ENCODE measurements around the gene GJA3. TPM values are rescaled to one million over a fixed set of nuclear protein-coding genes. Genes with fewer than 3 reads are reported as not detected.

Gene GJA3
- total RNA-seq, 2 donors from 2014 or later: 0.59 to 5.2 TPM

DNA sequence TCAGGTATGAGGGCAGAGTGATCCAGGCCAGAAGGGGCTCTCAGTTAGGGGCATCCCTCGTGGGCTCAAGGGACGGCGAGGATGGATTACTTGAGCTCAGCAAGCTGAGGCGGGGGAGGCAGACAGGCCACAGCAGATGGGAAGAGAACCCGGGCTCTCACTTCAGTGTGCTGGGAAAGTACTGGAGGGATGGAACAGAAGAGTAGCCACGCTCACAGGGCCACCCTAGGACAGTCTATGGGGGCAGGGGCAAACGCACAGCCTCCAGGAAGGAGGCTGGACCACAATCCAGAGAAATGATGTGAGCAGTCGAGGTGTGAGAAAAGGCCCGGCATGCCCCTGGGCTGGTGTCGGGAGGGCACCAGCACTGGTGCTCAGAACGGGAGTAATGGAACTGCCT lies 9.2 kb downstream of the GJA3 start:
- TF ChIP-seq POLR2AphosphoS5 (IDR thresholded peaks at IDR 0.05) (no peak), POLR2A (IDR thresholded peaks at IDR 0.05) (no peak)
- TF ChIP-seq, protein P1, sequence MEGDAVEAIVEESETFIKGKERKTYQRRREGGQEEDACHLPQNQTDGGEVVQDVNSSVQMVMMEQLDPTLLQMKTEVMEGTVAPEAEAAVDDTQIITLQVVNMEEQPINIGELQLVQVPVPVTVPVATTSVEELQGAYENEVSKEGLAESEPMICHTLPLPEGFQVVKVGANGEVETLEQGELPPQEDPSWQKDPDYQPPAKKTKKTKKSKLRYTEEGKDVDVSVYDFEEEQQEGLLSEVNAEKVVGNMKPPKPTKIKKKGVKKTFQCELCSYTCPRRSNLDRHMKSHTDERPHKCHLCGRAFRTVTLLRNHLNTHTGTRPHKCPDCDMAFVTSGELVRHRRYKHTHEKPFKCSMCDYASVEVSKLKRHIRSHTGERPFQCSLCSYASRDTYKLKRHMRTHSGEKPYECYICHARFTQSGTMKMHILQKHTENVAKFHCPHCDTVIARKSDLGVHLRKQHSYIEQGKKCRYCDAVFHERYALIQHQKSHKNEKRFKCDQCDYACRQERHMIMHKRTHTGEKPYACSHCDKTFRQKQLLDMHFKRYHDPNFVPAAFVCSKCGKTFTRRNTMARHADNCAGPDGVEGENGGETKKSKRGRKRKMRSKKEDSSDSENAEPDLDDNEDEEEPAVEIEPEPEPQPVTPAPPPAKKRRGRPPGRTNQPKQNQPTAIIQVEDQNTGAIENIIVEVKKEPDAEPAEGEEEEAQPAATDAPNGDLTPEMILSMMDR (IDR thresholded peaks at IDR 0.05): no peak
- intact Hi-C loops (cut with DNase I): no loop called here

DNA sequence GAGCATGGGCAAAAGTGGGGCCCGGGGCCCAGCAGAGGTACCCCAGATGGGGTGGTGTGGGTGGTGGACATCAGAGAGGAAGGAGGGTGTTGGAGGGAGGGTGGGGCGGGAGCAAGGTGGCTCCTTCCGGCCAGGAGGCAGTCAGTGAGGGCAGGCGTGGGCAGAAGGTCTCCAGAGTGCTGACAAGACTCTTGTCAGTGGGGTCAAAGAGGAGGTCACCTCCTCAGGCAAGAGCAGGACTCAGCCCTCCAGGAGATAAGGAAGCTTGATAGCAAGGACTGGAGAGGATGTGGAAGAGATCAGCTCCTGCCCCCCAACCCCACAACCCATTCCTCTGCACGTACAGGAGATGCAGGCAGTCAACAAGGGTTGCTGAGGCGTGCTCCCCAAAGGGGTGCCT lies 9.8 kb downstream of the GJA3 start:
- no peak overlapping the region for H3K27ac ChIP-seq
- no peaks in the 10 kb centered on the region for H3K4me1 ChIP-seq (replicated peaks)
- H3K36me3 ChIP-seq: no peaks in the 10 kb centered on the region
- no peak for DNase-seq (ENCODE audit: low spot score)
- H3K4me3 ChIP-seq: no peak overlapping the region
- intact Hi-C loops (cut with DNase I): no loop called here
- 68% methylated on average over 6 of the region's 6 CpGs for WGBS
- H3K9me3 ChIP-seq: no peaks in the 10 kb centered on the region
- TF ChIP-seq, protein P1 (IDR thresholded peaks at IDR 0.05): no peak
- TF ChIP-seq POLR2AphosphoS5 (IDR thresholded peaks at IDR 0.05): no peak
- no peak for TF ChIP-seq POLR2A (IDR thresholded peaks at IDR 0.05)
- H3K27me3 ChIP-seq (replicated peaks; ENCODE audit: insufficient read depth): no peaks in the 10 kb centered on the region

More for the DNA sequence above, 9.2 kb downstream of the GJA3 start:
- Histone ChIP-seq H3K36me3 (no peaks in the 10 kb centered on the region), H3K9me3 (no peaks in the 10 kb centered on the region), H3K4me1 (replicated peaks) (no peaks in the 10 kb centered on the region), H3K27ac (no peak overlapping the region), H3K27me3 (replicated peaks; ENCODE audit: insufficient read depth) (no peaks in the 10 kb centered on the region), H3K4me3 (no peak overlapping the region)
- DNase-seq (ENCODE audit: low spot score): no peak
- WGBS: 89% methylated on average over 11 of the region's 11 CpGs

DNA sequence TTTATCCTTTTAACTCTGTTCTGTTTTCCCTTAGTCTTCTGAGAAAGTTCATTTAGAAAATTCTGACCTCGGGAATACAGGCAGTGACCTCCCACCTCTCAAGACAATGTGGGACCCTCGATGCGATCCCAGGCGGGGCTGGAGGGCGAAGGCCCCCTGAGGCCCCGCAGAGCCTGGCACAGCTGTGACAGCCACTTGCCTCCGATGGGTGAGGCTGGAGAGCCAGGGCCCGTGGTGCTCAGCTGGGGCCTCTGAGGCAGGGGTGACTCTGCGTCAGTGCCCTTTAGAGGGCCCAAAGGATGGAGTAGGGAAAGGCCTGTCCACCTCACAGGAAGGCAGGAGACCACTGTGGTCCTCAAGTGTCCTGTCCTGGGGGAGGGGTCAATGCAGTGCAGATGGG lies 10.3 kb downstream of the GJA3 start:
- no peaks in the 10 kb centered on the region for H3K27me3 ChIP-seq (replicated peaks; ENCODE audit: insufficient read depth)

DNA sequence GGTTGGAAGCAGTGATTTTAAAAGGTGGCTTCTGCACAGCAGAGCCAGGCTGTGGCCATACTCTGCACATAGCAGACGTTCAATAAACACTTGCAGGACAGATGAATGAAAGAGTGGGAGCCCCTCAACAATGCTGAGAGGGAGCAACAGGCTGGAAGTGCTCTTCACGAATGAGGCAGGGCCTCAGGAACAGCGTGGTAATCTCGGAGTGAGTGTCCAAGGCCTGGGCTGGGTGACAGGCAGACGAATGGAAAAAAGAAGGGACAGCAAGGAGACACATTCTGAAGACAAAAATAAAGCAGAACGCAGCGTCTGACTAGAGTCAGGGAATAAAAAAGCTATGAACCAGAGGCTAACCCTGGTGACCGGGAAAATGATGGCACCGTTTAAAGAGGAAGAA lies 11.1 kb downstream of the GJA3 start:
- Histone ChIP-seq H3K36me3 (no peaks in the 10 kb centered on the region), H3K4me3 (no peak overlapping the region), H3K9me3 (no peaks in the 10 kb centered on the region), H3K4me1 (replicated peaks) (no peaks in the 10 kb centered on the region), H3K27me3 (replicated peaks; ENCODE audit: insufficient read depth) (no peaks in the 10 kb centered on the region), H3K27ac (no peak overlapping the region)
- DNase-seq (ENCODE audit: low spot score): no peak
- TF ChIP-seq POLR2A (IDR thresholded peaks at IDR 0.05) (no peak), POLR2AphosphoS5 (IDR thresholded peaks at IDR 0.05) (no peak)
- TF ChIP-seq, protein P1 (IDR thresholded peaks at IDR 0.05): no peak
- intact Hi-C loops (cut with DNase I): no loop called here
- 70% methylated on average over 9 of the region's 9 CpGs for WGBS

More for the DNA sequence above, 10.3 kb downstream of the GJA3 start:
- TF ChIP-seq, protein P1 (IDR thresholded peaks at IDR 0.05): no peak
- TF ChIP-seq POLR2A (IDR thresholded peaks at IDR 0.05): no peak
- no peak for TF ChIP-seq POLR2AphosphoS5 (IDR thresholded peaks at IDR 0.05)
- Histone ChIP-seq H3K4me1 (replicated peaks) (no peaks in the 10 kb centered on the region), H3K4me3 (no peak overlapping the region), H3K36me3 (no peaks in the 10 kb centered on the region), H3K9me3 (no peaks in the 10 kb centered on the region), H3K27ac (no peak overlapping the region)
- DNase-seq (ENCODE audit: low spot score): no peak
- intact Hi-C loops (cut with DNase I): no loop called here
- WGBS: 89% methylated on average over 9 of the region's 9 CpGs

DNA sequence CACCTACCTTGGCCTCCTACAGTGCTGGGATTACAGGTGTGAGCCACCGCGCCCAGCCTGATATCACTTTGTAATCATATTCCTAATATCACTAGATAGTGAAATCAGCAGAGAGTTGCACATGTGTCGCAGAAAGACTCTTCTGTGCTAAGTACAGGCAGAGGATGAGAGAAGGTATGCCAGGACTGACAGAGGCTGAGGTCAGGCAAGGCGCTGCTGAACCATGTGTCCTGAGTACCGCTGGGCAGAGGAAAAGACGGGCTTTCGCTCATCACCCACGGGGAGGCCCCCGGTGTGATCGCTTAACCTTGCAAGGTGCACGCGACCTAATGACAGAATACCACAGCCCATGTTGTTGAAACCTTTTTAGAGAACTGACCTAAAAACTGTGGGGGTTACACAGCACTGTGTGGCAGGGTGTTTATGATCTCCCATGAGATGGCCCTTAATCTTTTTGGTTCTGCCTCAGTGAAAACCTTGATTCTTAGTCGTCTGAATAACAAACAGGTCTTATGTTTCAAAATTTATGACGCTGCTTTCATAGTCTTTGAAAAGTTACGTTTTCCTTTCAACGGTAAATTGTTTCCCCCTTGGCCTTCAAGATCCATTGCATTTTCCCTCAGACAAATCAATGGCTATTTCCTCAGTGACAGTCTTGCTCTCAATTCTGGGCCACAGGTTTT lies 12.2 kb downstream of the GJA3 start:
- DNase-seq (ENCODE audit: low spot score): no peak

More for the DNA sequence above, 12.2 kb downstream of the GJA3 start:
- intact Hi-C loops (cut with DNase I): no loop called here
- no peak overlapping the region for H3K27ac ChIP-seq
- WGBS: 89% methylated on average over 16 of the region's 16 CpGs
- no peak overlapping the region for H3K4me3 ChIP-seq
- H3K36me3 ChIP-seq: no peaks in the 10 kb centered on the region
- H3K9me3 ChIP-seq: no peaks in the 10 kb centered on the region
- no peaks in the 10 kb centered on the region for H3K4me1 ChIP-seq (replicated peaks)
- no peak for TF ChIP-seq POLR2AphosphoS5 (IDR thresholded peaks at IDR 0.05)
- TF ChIP-seq, protein P1 (IDR thresholded peaks at IDR 0.05): no peak
- TF ChIP-seq POLR2A (IDR thresholded peaks at IDR 0.05): no peak
- peaks cover 3% of the 10 kb centered on the region for H3K27me3 ChIP-seq (replicated peaks; ENCODE audit: insufficient read depth)
